PC-3 (cell line): ENCODE results near the gene ME2. TPM values are rescaled to one million over a fixed set of nuclear protein-coding genes. Genes with fewer than 3 reads are reported as not detected.

Experiments used
- ATAC-seq: fragments of 200-7000 bp; cut with Tn5 transposase; 2 replicates; pipeline ENCODE4 v1.9.1; 2020; ENCODE audit warnings: mild to moderate bottlenecking, moderate library complexity
- BruUV-seq: library from RNA; stranded (reverse); fragments of 400-500 nt; replicated peaks from 2 replicates; lab custom pipeline; 2021; lab: Mats Ljungman, UMichigan
- CTCF ChIA-PET: fragments of 300-600 bp; sonication (Branson Sonifier 250); formaldehyde crosslinking; loops from one replicate; lab custom pipeline; 2022; ENCODE audit warnings: antibody characterized with exemption; lab: Charles Lee
- POLR2A ChIA-PET: fragments of 300-600 bp; sonication (Branson Sonifier 250); formaldehyde crosslinking; loops from one replicate; lab custom pipeline; 2022; ENCODE audit warnings: antibody characterized with exemption; ENCODE audit not compliant: unreplicated experiment; lab: Charles Lee
- DNase-seq: peaks from one replicate; pipeline ENCODE4 v3.0.0-alpha.2; 2015
- H2AFZ ChIP-seq: fragments of 300-600 bp; sonication (generic); 2 replicates; pipeline ENCODE4 v1.6.0; 2016; ENCODE audit warnings: antibody characterized with exemption, low read length
- H3F3A ChIP-seq: fragments of 300-600 bp; sonication (generic); one replicate; pipeline ENCODE4 v1.6.0; 2017; ENCODE audit warnings: antibody characterized with exemption, low read length, control low read depth, mild to moderate bottlenecking; ENCODE audit not compliant: unreplicated experiment
- H3K27ac ChIP-seq: fragments of 300-600 bp; sonication (generic); 2 replicates; pipeline ENCODE4 v1.5.1; 2016; ENCODE audit warnings: mild to moderate bottlenecking, low read length
- H3K27me3 ChIP-seq: fragments of 300-600 bp; sonication (generic); 2 replicates; pipeline ENCODE4 v1.6.1; 2016; ENCODE audit warnings: low read length, mixed read lengths
- H3K36me3 ChIP-seq: fragments of 300-600 bp; sonication (generic); 2 replicates; pipeline ENCODE4 v1.6.1; 2016; ENCODE audit warnings: low read depth, mixed run types, low read length, mixed read lengths
- H3K4me1 ChIP-seq: fragments of 300-600 bp; sonication (generic); 2 replicates; pipeline ENCODE4 v1.5.1; 2016; ENCODE audit warnings: low read length; ENCODE audit not compliant: insufficient read depth
- H3K4me2 ChIP-seq: fragments of 300-600 bp; sonication (generic); 2 replicates; pipeline ENCODE4 v1.6.0; 2016; ENCODE audit warnings: low read length
- H3K4me3 ChIP-seq: fragments of 300-600 bp; sonication (generic); 2 replicates; pipeline ENCODE4 v1.5.1; 2016; ENCODE audit warnings: mild to moderate bottlenecking, low read length, mixed read lengths
- H3K79me2 ChIP-seq: fragments of 300-600 bp; sonication (generic); 2 replicates; pipeline ENCODE4 v1.6.1; 2017; ENCODE audit warnings: low read length, mixed read lengths
- H3K9ac ChIP-seq: fragments of 300-600 bp; sonication (generic); 2 replicates; pipeline ENCODE4 v1.6.0; 2016; ENCODE audit warnings: mild to moderate bottlenecking, low read length
- H3K9me2 ChIP-seq: fragments of 300-600 bp; sonication (generic); replicated peaks from 2 replicates; pipeline ENCODE4 v1.6.1; 2016; ENCODE audit warnings: mixed run types, low read length, mixed read lengths
- H3K9me3 ChIP-seq: fragments of 300-600 bp; sonication (generic); 2 replicates; pipeline ENCODE4 v1.6.1; 2016; ENCODE audit warnings: low read length, mixed read lengths
- H4K20me1 ChIP-seq: fragments of 300-600 bp; sonication (generic); 2 replicates; pipeline ENCODE4 v1.6.1; 2016; ENCODE audit warnings: low read length, mixed read lengths
- CTCF ChIP-seq: fragments of 300-600 bp; sonication (generic); conservative IDR thresholded peaks from 2 replicates; pipeline ENCODE4 v1.5.1; 2017; ENCODE audit warnings: antibody characterized with exemption, low read depth, mild to moderate bottlenecking, low read length
- EZH2 ChIP-seq: fragments of 300-600 bp; sonication (generic); IDR thresholded peaks from one replicate; pipeline ENCODE4 v1.6.1; 2017; ENCODE audit warnings: antibody characterized with exemption, mild to moderate bottlenecking, low read length; ENCODE audit not compliant: unreplicated experiment
- EZH2phosphoT487 ChIP-seq: fragments of 300-600 bp; sonication (generic); IDR thresholded peaks from 2 replicates; pipeline ENCODE4 v1.6.1; 2018; ENCODE audit warnings: mild to moderate bottlenecking, antibody characterized with exemption, low read length, borderline replicate concordance
- intact Hi-C: fragments of 100-400 bp; cut with micrococcal nuclease; formaldehyde crosslinking; loops from 2 replicates; pipeline ENCODE4 v1.9.0; 2023
- total RNA-seq: library from RNA; depleted of rRNA; stranded (reverse); fragments of >200 nt; gene quantifications from 2 replicates; pipeline ENCODE4 v1.2.3, GENCODE V29; 2014

The ME2 gene
- total RNA-seq, 1 experiment from 2014 or later, result 29.1 TPM

GRCh38 chr18:50961974-50962373 lies 83.1 kb downstream of the ME2 start:
- Histone ChIP-seq H2AFZ (no peak overlapping the region), H4K20me1 (no peaks in the 10 kb centered on the region), H3F3A (no peaks in the 10 kb centered on the region), H3K27ac (no peak overlapping the region), H3K4me3 (no peak overlapping the region), H3K9ac (no peak overlapping the region), H3K79me2 (no peaks in the 10 kb centered on the region), H3K4me2 (no peak overlapping the region), H3K4me1 (no peaks in the 10 kb centered on the region), H3K9me2 (no peaks in the 10 kb centered on the region), H3K36me3 (no peaks in the 10 kb centered on the region), H3K27me3 (no peaks in the 10 kb centered on the region), H3K9me3 (no peaks in the 10 kb centered on the region)
- ChIA-PET CTCF (no interaction called here), POLR2A (no interaction called here)
- TF ChIP-seq CTCF (no peak), EZH2 (no peak), EZH2phosphoT487 (no peak)
- DNase-seq (no peak), ATAC-seq (no peak)
- intact Hi-C loops, result no loop called here
- no TSS peak for BruUV-seq

GRCh38 chr18:50967714-50968661 lies 89.1 kb downstream of the ME2 start, which contains the start of gene ELAC1:
ELAC1 (plus strand) TSS chr18:50968040; CDS start chr18:50974405, 6,365 bp downstream.
- no peaks in the 10 kb centered on the region for H3K36me3 ChIP-seq
- no peaks in the 10 kb centered on the region for H3F3A ChIP-seq
- intact Hi-C loops, result loop anchor here (1.0 to 5.0 kb wide), 2 partner anchors 62 to 91 kb away; partner anchors contain the start of genes ME2 and SMAD4
- peak within 1 kb of the TSS; percentile 78 for H3K4me3 ChIP-seq
- H3K4me1 ChIP-seq, result peaks cover 17% of the 10 kb centered on the region
- ATAC-seq (peak; percentile 94), DNase-seq (peak; percentile 65)
- no peaks in the 10 kb centered on the region for H4K20me1 ChIP-seq
- ChIA-PET CTCF (no interaction called here), POLR2A (no interaction called here)
- peaks cover 14% of the 10 kb centered on the region for H3K79me2 ChIP-seq
- no peak for TF ChIP-seq CTCF
- no peak for TF ChIP-seq EZH2
- no peak for TF ChIP-seq EZH2phosphoT487
- H3K9me2 ChIP-seq, result no peaks in the 10 kb centered on the region
- H3K27ac ChIP-seq, result peak within 1 kb of the TSS; percentile 45
- peak within 1 kb of the TSS; percentile 87 for H3K4me2 ChIP-seq
- H3K9me3 ChIP-seq, result no peaks in the 10 kb centered on the region
- peak within 1 kb of the TSS; percentile 91 for H2AFZ ChIP-seq
- H3K9ac ChIP-seq, result peak within 1 kb of the TSS; percentile 95
- H3K27me3 ChIP-seq, result no peaks in the 10 kb centered on the region
- no TSS peak for BruUV-seq

GRCh38 chr18:50969448-50969847 lies 90.5 kb downstream of the ME2 start:
- Histone ChIP-seq H3K27ac (no peak overlapping the region), H3F3A (no peaks in the 10 kb centered on the region), H3K36me3 (no peaks in the 10 kb centered on the region), H3K4me3 (peak overlapping the region; percentile 78), H3K4me1 (peaks cover 17% of the 10 kb centered on the region), H3K27me3 (no peaks in the 10 kb centered on the region), H4K20me1 (no peaks in the 10 kb centered on the region), H3K9me3 (no peaks in the 10 kb centered on the region), H3K9ac (no peak overlapping the region), H3K9me2 (no peaks in the 10 kb centered on the region), H3K4me2 (peak overlapping the region; percentile 87), H3K79me2 (peaks cover 14% of the 10 kb centered on the region), H2AFZ (no peak overlapping the region)
- intact Hi-C loops, result loop anchor here (5.0 kb wide), 1 partner anchor 92 kb away; the partner anchor contains the start of gene ME2
- no peak for ATAC-seq
- no peak for TF ChIP-seq EZH2phosphoT487
- no peak for TF ChIP-seq CTCF
- TF ChIP-seq EZH2, result no peak
- no TSS peak for BruUV-seq
- CTCF ChIA-PET, result no interaction called here
- POLR2A ChIA-PET, result no interaction called here
- no peak for DNase-seq
